Retinal pigment epithelial cell (primary cell): ENCODE measurements around the gene NFS1.

ENCODE experiments used
- DNase-seq: peaks from one replicate; pipeline ENCODE4 v3.0.0-alpha.2; 2010; ENCODE audit warnings: low read depth
- H3K4me3 ChIP-seq: 2 replicates; pipeline ENCODE4 v1.5.1; 2011; ENCODE audit warnings: mild to moderate bottlenecking, low read length, control low read depth, moderate library complexity
- TF ChIP-seq, protein P1 (sequence below): conservative IDR thresholded peaks from 2 replicates; pipeline ENCODE4 v1.5.1; 2011; ENCODE audit warnings: low read depth, low read length, control low read depth, inconsistent platforms

The NFS1 gene

DNA sequence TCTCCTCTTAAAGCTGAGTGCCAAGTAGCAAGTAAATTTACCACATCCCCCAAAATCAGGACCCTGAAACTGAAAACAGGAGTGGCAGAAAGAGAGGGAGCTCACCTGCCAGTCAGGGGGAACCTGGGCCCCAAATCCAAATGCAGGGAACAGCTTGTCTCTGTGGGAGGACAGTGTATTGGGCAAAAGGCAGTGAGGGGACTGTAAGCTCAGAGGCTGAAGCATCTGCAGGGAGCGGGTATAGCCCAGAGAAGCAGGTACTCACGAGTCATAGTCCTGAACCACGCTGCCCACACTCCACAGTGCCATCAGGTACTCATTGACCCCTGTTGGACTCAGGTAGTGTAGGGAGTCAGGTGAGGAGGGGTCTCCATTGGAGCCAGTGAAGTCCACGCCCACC lies 68.5 kb downstream of the NFS1 start:
- H3K4me3 ChIP-seq: no peak overlapping the region
- TF ChIP-seq, protein P1, sequence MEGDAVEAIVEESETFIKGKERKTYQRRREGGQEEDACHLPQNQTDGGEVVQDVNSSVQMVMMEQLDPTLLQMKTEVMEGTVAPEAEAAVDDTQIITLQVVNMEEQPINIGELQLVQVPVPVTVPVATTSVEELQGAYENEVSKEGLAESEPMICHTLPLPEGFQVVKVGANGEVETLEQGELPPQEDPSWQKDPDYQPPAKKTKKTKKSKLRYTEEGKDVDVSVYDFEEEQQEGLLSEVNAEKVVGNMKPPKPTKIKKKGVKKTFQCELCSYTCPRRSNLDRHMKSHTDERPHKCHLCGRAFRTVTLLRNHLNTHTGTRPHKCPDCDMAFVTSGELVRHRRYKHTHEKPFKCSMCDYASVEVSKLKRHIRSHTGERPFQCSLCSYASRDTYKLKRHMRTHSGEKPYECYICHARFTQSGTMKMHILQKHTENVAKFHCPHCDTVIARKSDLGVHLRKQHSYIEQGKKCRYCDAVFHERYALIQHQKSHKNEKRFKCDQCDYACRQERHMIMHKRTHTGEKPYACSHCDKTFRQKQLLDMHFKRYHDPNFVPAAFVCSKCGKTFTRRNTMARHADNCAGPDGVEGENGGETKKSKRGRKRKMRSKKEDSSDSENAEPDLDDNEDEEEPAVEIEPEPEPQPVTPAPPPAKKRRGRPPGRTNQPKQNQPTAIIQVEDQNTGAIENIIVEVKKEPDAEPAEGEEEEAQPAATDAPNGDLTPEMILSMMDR: no peak
- no peak for DNase-seq

DNA sequence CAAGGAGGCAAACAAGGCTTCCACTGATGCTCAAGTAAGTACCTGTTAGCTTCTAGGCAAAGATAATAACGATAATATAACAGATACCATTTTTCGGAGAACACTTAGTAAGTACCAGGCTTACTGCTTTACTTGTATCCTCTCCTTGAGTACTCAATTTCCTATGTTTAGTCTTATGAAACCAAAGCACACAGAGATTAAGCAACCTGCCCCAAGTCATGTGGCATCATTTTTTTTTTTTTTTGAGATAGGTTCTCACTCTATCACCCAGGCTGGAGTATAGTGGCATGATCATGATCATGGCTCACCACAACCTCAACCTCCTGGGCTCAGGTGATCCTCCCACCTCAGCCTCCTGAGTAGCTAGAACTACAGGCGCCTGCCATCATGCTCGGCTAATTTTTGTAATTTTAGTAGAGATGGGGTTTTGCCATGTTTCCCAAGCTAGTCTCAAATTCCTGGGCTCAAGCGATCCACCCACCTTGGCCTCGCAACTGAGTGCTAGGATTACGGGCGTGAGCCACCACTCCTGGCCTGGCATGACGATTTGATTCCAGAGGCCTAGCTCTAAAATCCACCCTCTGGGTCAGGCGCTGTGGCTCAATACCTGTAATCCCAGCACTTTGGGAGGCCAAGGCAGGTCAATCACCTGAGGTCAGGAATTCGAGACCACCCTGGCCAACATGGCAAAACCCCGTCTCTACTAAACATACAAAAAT lies 69.6 kb downstream of the NFS1 start:
- TF ChIP-seq, protein P1: no peak
- no peak for DNase-seq
- H3K4me3 ChIP-seq: no peak overlapping the region

DNA sequence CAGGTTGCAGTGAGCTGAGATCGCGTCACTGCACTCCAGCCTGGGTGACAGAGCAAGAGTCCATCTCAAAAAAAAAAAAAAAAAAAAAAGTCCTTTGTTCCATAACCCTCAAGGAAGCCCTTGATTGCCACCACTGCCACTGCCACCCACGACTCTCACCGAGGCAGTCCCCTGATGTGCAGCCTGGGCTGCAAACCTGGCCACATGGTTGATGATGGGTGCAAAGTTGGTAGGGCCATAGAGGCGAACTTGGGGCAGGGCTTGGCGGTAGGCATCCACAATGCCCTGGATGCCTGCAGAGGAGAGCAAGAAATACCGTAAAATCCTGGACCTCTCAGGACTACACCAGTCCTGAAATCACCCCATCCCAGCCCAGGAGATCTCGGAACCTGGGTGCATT lies 72.0 kb downstream of the NFS1 start:
- no peak overlapping the region for H3K4me3 ChIP-seq
- TF ChIP-seq, protein P1: no peak
- no peak for DNase-seq

DNA sequence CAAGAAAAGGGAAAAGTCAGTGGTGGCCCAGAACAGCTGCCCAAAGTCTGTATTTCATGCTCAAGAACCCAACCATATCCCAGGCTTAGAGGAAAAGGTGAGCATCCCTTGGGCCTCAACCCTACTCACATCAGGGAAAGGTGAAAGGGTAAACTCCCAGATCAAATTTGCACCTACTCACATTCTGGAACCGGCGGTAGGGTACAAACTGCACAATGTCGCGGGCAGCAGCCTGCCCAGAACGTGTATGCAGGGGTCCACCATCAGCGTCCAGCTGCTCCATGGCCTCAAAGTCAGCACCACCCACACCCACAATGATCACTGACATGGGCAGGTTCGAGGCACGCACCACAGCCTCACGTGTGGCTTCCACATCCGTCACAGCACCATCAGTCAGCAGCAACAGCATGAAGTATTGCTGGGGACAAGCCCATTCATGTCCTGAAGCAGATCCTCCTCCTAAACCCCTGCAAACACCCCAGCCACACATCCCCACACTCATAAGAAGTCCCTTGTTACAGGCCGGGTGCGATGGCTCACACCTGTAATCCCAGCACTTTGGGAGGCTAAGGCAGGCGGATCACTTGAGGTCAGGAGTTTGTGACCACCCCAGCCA lies 72.7 kb downstream of the NFS1 start:
- TF ChIP-seq, protein P1: no peak
- no peak for DNase-seq
- no peak overlapping the region for H3K4me3 ChIP-seq

DNA sequence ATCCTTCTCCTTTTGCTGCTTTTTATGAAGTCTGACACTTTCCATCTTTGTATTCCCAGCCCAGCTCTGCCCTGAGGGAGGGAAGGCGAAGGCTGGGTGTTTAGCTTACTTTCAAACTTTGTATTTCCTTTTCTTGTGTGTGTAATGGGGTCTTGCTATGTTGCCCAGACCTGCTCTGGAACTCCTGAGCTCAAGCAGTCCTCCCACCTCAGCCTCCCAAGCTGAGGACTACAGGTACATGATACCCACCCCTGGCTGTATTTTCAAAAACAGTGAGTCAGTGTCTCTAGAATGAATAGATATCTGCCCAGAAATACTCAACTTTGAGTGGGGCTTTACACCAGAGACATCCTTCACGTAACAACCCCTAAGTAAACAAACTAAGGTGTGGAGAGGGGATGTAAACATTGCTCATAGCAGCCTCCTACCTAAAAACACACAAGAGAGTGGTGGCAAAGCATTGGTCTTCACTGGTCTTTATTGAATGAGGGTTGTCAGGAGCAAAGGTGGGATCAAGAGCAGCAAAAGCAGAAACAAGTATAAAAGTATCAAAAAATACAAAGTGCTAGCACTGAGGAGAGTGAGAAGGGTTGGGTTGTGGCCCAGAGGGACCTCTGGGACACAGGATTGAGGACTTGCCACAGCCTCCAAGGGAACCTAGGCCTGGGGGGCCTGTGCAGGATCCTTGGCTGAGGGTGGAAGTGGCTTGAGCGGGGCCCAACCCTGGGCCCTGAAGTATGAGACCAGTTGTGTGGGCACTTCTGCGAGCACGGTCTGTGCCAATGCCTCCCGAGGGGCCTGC lies 73.4 kb downstream of the NFS1 start:
- no peak overlapping the region for H3K4me3 ChIP-seq
- TF ChIP-seq, protein P1: no peak
- no peak for DNase-seq

DNA sequence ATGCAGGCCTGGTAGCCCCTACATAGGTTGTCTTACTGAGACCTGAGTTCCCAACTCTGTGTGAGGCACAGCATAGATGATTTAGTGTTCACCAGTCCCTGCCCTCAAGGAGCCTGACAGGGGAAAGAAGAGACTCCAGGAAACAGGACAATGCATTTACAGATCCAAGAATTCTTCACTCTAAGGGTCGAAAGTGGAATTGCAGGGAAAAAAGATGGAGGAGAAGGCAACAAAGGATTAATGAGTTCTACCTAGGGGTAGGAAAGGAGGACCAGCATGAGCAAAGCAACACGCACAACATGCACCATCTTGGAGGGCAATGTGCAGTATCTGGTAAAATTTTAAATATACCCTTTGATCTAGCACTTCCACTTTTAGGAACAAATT lies 77.6 kb downstream of the NFS1 start:
- no peak overlapping the region for H3K4me3 ChIP-seq
- TF ChIP-seq, protein P1: peak; percentile 0
- DNase-seq: no peak
